DOHH2 (cell line): ENCODE measurements around the gene WWP2.

Source experiments
- EZH2phosphoT487 ChIP-seq: fragments of 200-600 bp; sonication (generic); IDR thresholded peaks from 2 replicates; pipeline ENCODE4 v1.6.1; 2017; ENCODE audit warnings: borderline replicate concordance, mild to moderate bottlenecking, antibody characterized with exemption, low read length, moderate library complexity, mixed read lengths
- TF ChIP-seq, protein P1 (sequence below): fragments of 200-600 bp; sonication (generic); IDR thresholded peaks from one replicate; pipeline ENCODE4 v1.5.1; 2014; ENCODE audit warnings: antibody characterized with exemption, mild to moderate bottlenecking, low read depth, low read length; ENCODE audit not compliant: poor library complexity, severe bottlenecking

DNA sequence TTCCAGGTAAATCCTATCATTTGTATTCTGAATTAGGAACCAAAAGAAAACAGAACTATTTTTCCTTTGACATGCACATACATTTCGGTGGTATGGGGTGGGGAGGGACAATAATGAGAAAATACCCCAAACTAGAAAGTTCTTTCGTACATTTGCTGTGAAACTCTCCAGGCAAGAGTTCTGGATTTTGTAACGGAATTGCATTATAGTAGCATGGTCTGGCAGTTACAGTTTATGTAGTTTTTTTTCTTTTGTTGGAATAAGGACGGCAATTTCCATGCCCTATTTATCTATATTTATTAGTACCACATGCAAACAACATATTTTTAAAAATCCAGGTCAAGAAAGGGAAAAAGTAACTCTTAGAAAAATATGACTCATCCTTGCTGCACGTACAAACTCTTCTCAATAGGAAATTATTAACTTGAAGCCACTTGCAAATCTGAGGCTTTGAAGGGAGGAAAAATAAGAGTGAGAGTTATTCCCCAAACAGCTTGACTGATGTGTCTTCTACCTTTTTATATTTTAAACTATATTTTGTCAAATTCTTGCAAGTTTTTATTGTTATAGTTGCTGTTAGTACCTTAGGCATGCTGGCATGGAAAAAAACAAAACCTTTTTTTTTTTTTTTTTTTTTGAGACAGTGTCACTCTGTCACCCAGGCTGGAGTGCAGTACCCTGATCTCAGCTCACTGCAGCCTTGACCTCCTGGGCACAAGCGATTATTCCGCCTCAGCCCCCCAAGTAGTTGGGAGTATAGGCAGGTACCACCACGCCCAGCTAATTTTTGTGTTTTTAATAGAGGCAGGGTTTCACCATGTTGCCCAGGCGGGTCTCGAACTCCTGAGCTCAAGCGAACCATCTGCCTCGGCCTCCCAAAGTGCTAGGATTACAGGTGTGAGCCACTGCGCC lies 69.3 kb downstream of the WWP2 start:
- TF ChIP-seq, protein P1, sequence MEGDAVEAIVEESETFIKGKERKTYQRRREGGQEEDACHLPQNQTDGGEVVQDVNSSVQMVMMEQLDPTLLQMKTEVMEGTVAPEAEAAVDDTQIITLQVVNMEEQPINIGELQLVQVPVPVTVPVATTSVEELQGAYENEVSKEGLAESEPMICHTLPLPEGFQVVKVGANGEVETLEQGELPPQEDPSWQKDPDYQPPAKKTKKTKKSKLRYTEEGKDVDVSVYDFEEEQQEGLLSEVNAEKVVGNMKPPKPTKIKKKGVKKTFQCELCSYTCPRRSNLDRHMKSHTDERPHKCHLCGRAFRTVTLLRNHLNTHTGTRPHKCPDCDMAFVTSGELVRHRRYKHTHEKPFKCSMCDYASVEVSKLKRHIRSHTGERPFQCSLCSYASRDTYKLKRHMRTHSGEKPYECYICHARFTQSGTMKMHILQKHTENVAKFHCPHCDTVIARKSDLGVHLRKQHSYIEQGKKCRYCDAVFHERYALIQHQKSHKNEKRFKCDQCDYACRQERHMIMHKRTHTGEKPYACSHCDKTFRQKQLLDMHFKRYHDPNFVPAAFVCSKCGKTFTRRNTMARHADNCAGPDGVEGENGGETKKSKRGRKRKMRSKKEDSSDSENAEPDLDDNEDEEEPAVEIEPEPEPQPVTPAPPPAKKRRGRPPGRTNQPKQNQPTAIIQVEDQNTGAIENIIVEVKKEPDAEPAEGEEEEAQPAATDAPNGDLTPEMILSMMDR: no peak
- no peak for TF ChIP-seq EZH2phosphoT487
